Effector CD4-positive, alpha-beta T cell (primary cell): ENCODE data around the gene ADAT3.

Source experiments
- DNase-seq: peaks from one replicate; pipeline ENCODE4 v3.0.0-alpha.2; 2020

ADAT3 gene

DNA sequence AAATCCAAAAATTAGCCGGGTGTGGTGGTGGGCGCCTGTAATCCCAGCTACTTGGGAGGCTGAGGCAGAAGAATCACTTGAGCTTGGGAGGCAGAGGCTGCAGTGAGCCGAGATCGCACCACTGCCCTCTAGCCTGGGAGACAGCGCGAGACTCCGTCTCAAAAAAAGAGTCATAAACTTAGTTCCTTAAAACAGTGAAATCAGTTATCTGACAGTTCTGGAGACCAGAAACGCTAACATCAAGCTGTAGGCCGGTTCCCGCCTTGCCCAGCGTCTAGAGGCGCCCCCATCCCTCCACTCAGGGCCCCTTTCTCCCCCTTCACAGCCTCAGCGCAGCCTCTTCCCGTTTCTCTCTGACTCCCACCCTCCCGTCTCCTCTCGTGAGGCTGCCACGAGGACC is 11.9 kb downstream of the ADAT3 start:
- DNase-seq: no peak

DNA sequence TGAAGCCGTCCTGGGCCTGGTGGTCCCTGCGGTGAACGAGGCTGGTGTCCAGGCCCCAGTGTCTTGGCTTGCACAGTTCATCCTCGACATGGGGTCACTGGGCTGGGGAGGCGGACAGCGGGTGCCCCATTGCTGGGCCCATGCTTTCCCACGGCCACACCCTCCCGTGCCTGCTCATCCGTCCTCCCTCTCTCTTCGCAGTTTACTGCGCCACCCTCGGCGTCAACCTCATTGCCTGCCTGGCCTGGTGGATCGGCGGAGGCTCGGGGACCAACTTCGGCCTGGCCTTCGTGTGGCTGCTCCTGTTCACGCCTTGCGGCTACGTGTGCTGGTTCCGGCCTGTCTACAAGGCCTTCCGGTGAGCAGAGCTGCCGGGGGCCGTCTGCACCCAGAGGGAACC is 12.7 kb downstream of the ADAT3 start:
- DNase-seq: no peak

DNA sequence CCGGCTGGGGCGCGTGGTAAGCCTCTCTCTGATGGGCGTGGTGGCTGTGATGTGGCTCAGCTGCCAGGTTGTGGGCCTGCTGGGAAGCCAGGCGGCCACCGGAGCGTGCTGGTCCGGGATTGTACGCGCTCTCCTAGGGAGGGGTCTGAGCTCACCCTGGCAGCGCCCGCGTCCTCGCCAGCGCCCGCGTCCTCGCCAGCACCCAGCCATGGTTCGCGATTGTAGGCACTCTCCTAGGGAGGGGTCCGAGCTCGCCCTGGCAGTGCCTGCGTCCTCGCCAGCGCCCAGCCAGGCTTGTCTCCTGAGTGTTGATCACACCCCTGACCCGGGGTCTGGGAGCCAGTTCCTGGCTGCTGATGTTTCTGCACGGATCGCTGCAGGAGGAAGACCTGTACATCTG is 13.8 kb downstream of the ADAT3 start:
- no peak for DNase-seq

DNA sequence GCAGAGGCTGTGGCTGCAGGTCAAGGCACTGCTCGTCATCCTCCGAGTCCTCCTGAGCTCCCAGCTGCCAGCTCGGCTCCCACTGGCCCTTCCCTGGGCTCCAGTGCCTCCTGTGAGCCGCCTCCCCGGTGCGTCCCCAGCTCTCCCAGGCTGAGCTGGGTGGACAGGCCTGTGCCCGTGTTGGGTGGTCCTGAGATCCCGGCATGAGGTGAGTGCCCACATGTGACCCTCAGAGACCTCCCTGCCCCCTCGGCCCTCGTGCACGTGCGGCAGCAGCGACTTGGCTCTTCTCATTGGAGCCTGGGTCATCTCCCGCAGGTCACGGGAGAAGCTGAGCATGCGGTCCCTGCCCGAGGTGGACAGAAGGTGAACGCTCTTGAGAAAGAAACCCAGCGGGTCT is 15.4 kb downstream of the ADAT3 start:
- DNase-seq: no peak

DNA sequence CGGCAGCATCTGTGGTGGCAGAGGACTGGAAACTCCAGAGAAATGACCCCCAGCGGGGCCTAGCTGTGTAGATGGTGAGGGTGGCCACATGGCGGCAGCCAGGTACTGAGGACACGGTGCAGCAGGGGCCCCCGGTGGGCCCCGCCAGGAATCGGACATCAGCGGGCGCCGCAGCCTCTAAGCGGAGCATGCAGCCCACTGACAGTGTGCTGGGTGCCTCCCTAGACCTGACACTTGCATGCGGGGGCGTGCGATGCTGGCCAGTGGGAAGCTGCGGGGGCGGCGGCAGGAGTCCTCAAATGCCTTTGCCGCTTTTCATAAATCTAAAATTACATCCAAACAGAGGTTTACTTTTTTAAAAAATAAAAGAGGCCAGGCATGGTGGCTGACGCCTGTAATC is 16.1 kb downstream of the ADAT3 start:
- no peak for DNase-seq

DNA sequence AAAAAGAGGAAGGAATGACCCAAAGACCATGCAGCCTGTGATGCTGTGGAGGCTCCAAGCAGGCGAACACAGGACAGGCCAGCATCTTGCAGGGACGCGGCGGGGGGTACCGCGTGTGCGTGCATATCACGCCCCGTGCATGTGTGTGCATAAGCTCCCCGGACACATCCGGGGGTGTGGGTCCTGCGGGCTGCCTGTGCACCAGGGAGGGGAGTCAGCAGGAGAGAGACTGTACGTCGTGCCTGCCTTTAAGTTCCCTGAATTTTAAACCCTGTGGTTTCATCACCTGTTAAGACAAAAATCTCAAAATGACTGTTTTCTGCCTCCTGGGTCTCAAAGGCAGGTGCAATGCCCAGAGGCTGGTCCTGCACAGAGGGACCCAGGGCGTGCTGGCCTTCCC is 16.6 kb downstream of the ADAT3 start:
- DNase-seq: no peak

DNA sequence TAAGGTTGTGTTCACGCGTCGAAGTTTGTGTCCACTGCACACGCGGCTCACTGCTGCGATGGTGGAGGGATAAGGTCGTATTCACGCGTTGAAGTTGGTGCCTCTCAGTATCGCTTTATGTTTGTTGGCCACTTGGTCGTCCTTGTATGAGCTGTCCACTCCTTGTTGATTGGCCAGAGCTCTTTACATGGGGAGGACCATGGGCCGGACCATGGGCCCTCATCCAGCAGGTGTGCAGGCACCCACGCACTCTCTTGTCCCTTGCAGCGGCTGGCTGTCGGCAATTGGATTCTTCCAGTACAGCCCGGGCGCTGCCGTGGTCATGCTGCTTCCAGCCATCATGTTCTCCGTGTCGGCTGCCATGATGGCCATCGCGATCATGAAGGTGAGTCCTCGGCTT is 17.6 kb downstream of the ADAT3 start:
- DNase-seq: no peak

DNA sequence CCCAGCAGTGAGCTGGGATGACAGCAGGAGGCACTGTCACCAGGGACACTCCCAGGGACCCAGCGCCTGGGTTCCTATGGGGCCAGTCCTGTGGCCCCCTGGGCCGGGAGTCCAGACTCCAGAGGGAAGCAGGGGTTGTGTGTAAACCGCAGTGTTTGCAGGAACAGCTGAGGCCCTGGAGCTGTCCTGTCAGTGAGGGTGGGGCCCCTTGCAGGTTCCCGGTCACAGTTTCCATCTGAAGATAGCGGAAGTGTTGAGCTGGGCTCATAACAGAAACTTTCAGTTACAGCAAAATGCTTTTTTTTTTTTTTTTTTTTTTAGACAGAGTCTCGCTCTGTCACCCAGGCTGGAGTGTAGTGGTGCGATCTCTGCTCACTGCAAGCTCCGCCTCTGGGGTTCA is 18.1 kb downstream of the ADAT3 start:
- DNase-seq: no peak

DNA sequence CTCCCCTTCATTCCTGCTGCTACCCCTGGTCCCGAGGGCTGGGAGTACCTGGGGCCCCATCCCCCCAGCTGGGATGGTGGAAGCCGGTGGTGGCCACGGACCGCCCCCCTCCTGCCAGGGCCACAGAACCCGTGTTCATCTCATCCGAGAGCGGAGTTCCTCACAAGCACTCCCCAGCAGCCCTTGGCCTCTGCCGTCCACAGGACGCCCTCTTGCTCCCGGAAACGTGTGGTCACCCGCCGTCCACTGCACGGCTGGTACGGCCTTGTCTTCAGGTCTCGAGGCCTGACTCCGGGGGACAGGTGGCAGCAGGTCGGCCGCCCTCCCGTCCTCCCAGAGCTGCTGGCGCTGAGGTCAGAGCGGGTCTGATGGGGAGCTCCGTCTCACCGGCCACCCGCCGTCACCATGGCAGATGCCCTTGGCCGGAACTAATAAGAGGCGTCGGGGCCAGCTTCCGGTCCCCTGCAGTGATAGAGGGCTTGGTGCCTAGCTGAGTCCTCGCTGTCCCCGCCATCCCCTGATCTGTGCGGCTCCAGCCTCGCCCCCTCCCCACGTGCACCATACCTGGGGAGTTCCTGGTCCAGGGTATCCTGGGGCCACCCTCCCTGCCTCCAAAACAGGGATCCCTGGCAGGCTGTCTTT is 19.2 kb downstream of the ADAT3 start:
- no peak for DNase-seq

DNA sequence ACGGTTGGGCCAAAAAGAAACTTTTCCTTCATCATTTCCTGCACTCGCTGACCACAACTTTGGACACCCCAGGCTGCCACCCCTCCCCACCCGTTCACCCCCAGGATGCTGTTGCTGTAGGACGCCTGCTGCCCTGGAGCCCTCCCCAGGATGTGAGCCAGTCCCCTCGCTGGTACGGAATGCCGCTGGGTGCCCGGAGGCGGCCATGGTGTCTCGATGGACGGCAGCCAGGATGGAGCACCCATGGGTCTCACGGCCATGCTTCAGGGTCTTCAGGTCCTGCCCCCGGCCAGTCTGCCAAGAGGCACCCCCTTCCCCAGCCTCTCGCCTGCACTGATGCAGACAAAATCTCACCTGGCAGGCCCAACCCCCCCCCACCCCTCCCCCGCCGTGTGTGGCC is 20.3 kb downstream of the ADAT3 start:
- no peak for DNase-seq

DNA sequence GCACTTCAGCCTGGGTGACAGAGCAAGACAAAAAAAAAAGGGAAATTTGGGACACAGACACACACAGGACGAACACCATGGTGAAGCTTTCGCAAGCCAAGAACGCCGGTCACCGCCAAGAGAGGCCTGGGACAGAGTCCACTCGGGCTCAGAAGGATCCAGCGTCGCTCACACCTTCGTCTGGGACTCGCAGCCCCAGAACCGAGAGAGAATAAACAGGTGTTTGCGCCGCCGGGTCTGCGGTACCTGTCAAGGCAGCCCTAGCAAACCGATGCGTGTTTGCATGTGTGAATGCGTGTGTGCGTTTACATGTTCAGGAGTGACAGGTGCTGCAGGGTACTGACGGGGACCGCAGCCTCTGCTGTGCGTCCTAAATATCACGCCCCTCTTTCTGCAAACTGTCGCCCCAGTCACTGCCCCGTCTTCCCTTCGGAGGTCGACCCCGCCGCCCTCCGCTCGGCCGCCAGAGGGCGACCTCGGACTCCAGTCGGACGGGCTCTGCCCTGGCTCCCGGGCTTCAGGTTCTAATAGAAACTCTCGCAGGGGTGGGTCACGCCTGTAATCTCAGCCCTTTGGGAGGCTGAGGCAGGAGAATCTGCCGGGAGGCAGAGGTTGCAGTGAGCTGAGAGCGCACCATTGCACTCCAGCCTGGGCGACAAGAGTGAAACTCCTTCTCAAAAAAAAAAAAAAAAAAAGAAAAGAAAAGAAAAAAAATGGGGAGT is 24.0 kb downstream of the ADAT3 start:
- DNase-seq: peak; percentile 78

DNA sequence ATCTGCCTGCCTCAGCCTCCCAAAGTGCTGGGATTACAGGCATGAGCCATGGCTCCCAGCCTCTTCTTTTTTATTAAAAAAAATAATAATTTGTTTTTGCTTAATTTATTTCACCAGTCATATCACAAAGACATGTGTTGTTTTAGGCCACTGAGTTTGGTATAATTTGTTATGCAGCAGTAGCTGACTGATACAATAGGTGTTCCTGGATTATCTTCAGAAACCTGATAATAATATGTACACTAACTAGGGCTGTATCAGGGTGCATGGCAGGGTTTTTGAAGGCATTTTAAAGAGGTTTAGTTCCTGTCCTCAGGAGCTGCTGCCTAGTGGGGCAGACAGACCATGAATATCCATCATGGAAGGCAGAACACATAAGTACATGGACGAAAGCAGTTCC is 26.2 kb downstream of the ADAT3 start:
- no peak for DNase-seq

DNA sequence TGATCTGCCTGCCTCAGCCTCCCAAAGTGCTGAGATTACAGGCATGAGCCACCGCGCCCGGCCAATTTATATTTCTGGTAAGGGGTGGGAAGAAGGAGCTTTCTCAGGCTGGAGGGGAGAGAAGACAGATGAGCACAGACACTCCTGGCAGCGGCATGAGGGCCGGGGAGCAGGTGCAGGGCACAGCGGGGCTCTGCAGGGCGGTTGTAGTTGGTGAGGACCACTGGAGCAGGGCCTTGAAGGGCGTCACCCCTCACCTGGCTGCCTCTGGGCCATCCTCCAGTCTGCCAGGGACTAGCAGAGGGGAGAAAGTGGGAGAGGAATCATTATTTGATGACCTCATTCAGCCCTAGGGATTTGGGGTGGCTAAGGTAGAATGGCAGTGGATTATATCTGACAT is 27.2 kb downstream of the ADAT3 start:
- no peak for DNase-seq

DNA sequence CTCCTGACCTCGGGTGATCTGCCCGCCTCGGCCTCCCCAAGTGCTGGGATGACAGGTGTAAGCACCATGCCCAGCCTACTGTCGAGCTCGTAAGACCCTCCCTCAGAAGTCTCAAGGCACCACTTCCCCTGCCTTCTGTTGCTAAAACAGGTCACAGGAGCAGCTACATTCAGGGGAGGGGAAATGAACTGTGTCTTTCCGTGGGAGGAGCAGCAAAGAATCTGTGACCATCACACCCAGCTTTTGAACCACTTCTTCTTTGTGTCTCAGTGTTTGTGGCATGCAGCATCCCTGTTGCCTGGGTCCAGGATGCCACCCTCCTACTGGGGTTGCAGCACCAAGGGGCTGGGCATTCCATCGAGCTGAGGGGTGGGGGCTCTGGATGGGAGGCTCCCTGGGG is 28.0 kb downstream of the ADAT3 start:
- no peak for DNase-seq

DNA sequence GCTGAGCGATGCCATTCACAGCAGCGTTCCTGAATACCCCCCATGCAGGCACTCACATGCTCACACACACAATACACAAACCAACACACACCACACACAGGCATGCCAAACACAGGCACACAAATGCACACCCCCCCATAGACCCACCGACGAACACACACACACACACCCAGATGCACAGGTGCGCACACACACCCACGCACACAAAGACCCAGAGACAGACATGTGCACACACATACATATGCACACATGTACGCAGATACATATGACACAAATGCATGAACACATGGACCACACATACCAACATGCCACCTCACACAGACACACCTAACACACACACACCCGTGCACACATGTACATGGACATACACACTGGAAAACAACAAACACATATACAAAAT is 28.7 kb downstream of the ADAT3 start:
- no peak for DNase-seq

DNA sequence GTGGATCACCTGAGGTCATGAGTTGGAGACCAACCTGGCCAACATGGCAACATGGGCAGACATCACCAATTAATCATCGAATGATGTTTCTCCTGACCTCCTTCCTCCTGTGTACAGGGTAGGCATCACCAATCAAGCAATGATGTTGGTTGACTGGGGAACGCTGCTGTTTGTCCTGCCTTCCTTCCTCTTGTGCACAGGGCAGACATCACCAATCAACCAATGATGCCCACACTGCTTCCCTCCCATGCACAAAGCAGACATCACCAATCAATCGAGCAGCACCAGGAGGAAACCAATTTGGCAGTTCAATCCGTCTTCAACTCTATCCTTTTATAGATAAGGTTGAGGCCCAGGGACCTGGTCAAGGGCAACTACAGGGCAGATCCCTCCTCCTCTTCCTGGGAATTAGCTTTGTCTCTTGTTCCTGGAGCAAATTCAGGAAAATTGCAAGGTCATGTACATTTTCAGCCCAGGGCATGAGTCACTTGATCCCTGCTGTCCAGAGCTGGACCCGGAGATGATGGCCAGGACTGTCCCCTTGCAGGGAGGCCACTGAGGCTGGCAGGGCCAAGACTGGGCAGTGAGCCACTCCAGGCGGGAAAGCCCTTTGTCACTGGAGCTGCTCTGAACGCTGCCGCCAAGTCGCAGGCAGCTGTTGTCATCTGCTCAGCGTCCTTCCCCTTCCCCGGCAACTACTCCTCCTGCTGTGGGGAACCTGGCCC is 30.4 kb downstream of the ADAT3 start:
- DNase-seq: no peak

DNA sequence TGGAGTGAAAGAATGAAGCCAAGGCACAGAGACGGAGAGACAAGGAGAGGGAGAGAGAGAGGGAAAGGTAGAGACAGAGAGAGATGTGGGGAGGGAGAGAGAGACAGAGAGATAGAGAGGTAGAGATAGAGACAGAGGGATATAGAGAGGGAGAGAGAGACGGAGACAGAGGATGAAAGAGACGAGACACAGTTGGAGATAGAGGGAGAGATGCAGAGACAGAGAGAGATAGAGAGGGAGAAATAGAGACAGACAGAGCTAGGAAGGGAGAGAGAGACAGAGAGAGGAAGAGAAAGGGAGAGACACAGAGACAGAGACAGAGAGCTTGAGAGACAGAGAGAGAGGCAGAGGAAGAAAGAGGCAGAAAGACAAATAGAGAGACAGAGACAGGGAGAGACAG is 31.2 kb downstream of the ADAT3 start:
- DNase-seq: no peak

DNA sequence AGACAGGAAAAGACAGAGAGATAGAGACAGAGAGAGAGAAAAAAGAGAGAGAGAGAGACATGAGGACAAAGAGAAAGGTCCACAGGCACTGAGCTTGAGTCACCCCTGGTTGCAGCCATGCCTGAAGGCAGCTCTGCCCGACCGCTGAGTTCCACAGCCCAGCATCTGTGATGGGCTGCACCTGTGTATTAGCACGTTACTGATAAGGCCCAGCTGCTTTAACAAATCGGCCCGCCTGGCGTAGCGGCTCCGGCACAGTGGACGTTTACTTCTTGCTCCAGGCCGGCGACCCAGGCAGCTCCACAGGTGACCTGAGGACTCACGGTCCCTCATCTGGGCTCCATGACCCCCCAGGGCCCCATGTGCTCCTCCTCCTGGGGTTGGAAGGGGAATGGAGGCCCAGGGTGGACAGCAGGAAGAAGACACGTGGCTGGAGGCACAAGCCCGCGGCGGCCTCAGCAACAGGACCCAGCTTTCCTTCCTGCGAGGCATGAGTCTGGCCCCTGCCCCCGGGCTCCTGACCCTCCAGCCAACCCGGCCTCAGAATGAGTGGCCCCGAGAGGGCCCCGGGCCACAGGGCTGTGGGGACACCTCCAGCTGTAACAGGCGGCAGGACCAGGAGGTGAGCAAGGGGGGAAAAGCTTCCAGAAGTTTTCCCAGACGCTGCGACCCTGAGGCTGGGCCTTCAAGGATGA is 31.9 kb downstream of the ADAT3 start:
- DNase-seq: no peak

DNA sequence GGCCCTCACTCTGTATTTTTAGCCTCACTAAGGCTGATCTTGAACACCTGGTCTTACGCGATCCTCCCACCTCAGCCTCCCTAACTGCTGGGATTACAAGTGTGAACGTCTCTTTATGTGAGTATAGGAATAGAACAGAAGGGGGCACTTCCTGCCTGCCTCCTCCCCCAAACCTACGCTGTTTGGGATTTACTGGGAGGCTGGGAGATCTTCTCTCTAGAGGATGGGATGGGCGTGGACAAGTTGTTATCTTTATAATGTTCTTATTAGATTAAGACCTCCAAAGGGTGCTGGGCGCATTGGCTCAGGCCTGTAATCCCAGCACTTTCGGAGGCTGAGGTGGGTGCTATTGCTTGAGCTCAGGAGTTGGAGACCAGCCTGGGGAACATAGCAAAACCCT is 32.9 kb downstream of the ADAT3 start:
- DNase-seq: no peak

DNA sequence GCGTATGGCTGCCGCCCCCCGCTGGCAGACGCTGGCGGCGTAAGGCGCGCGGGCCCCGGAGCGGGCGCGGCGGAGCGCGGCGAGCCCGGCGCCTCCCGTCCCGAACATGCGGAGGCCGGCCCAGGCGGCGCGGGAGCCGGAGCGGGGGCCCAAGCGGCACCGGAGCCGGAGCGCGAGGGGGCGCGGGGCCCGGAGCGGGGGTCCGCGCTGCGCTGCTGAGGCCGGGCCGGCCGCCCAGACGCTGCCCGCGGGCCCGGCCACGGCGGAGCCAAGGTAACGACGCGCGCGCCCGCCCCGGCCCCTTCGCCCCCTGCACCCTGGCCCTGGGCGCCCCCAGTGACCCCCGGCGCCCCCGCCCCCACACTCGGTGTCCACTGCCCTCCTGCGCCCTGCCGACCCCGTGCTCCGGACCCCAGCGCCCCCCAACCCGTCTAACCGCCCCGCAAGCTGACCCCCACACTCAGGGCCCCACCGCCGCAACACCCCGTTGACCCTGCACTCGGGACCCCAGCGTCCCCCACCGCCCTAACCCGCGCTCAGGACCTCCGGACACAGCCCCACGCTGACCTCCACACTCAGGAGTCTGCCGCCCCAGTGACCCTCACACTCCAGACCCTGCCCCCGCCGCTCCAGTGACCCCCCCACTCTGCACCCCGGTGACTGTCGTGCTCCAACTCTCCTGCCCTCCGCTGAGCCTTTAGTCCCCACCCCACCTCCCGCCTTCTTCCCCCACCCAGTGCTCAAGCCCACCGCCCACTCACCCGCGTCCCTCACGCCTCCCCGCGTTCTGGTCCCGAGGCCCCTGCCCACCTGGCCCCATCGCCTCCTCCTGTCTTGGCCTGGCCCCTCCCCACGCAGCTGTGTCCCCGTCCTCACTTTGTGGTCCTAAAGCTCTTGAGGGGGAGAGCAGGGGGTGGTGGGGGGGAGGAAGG is 36.2 kb downstream of the ADAT3 start, which contains the start of gene CSNK1G2:
CSNK1G2 (plus strand) TSS at position 27 of the 932 bp plus-strand sequence. CDS start 28,601 bp downstream, outside the sequence.
- DNase-seq: no peak

DNA sequence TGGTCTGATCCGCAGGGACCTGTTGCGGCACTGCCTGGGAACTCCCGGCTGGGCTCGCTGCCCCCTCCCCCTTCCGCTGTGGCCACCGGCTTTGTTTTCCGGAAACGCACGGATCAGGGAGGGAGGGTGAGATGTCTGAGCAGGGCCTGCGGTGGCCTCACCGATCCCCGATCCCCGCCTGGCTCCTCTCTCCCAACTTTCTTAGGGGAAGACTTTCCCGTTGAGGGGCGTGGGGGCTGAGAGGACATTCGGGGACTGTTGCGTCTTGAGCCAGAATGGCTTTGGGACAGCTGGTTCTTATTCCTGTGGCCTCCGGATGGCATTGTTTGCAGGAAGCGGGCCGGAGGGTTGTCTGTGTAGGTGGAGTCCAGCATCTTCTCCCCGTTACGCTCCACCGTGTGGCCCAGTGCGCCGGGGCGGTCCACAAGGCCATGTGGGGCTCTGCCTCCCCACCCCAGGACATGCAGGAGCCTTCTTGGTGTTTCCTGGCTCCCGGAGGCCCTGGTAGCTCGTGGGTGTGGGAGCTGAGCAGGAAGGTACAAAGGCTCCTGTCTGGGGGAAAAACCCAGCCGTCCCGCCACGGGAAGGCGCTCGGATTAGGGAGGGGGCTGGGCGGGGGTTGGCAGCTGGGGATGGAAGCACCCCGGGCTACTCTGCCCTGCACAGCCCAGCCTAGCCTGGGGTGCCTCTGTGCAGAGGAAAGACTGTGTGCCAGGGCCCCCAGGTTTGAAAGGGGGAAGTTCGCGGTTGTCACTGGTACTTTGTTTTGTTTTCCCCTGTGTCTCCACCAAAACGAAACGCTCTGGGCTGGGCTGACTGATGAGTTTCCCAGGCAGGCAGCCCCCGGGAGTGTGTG is 37.1 kb downstream of the ADAT3 start:
- peak; percentile 76 for DNase-seq
